GM21619 (cell line): ENCODE results near the gene KCNQ1.

Source experiments
- ATAC-seq: cut with Tn5 transposase; IDR thresholded peaks from one replicate; pipeline ENCODE4 v1.9.1; 2021; ENCODE audit not compliant: unreplicated experiment

Gene KCNQ1

GRCh38 chr11:2577031-2577990, 132.5 kb downstream of the KCNQ1 start:
- no peak for ATAC-seq

DNA sequence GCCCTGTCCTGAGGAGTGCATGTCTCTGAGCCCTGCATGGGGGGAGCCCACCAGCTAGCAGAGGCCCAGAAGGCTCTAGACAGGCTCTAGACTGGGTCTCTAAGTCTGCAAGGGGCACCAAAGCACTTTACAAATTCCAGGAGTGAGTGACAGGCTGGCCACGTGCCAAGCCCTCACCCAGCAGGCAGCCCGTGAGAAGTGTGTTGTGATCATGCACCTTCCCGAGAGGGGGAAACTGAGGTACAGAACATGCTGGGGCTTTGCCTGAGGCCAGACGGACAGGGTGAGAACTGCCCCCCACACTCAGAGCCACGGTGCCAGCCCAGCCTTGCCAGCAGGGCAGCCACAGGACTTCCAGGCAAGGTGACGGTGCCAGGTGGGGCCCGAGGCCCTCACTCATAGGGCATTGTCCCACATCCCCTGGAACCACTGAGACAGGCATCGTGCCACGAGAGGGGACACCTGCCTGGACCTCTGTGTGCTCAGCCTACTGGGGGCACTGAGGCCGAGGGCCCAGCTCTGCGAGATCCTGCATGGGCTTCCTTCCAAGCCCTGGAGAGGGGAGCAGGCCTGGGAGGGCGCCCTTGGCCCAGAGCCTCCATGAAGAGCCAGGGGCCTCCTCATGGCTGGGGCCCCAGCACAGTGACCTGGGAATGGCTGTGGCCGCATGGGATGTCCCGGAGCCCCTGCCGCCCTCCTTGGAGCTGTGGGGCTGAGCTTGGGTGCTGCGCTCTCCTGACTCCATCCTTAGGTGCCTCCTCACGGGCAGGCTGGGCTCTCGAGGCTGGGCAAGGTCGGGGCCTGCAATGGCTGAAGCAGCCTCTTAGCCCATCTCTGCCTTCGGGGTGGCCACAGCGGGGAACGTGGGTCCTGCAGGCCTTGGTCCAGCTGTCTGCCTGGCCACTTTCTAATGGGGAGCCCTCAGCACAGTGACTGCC, 133.5 kb downstream of the KCNQ1 start:
- no peak for ATAC-seq

DNA sequence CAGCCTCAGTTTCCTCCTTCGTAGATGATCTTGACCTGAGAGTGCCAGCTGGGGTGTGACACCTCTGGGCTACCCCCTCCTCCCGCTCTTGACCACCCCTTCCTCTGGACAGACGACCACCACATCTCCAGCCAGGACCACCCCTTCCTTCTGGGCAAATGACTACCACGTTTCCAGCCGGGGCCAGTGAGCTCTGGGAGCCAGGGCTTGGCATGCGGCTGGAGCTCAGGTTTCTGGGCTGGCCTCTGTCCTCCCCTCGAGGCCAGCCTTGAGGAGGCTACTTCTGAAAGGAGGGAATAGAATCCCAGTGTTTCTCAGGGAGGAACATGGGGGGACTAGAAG, 134.1 kb downstream of the KCNQ1 start:
- ATAC-seq: no peak

DNA sequence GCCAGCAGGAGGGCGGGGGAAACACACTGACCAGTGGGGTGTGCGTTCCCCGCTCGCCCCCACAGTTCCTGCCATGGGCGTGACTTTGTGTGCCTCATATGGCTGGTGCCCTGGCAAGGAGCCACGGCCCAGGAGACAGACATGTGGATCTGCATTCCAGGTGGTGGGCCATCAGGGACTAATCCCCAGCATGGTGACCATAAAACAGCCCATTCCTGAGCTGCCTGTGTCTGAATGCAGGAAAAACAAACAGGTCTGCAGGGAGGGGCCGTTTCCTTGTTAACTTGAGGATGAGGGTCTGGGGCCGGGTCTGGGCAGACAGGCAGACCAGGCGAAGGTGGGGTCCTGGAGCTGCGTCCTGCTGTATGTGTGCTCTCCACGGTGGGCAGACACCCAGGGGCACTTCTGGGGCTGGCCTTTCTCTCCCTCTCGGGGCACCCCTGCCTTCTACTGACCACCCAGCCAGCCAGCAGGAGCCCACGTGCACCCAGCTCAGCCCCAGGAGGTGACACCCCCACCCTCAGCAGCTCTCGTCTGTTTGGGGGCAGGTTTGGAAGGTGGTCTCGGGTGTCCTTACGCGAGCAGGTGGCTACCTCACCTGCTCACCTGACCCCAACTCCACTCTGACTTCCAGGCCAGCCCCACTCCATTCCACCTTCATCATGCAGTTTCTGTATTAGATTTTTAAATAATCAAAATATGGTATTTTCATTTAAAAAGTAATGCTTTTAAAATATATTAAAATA, 134.7 kb downstream of the KCNQ1 start:
- ATAC-seq: no peak

DNA sequence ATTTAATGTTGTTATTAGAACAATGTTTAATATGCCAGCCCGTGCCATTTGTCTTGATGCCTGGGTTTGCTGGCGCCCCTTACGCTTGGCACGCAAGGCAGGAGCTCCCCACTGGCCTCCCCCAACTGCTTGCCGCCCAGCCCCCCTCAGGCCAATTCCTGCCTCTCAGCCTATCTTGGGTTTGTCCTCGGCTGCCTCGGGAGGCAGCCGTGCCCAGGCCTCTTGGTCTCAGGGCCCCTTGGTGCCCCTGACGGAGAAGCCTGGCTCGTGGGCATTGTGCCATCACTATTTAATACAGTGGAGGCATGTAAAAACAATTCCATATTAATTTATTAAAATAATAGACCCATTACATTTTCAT, 135.2 kb downstream of the KCNQ1 start:
- no peak for ATAC-seq

DNA sequence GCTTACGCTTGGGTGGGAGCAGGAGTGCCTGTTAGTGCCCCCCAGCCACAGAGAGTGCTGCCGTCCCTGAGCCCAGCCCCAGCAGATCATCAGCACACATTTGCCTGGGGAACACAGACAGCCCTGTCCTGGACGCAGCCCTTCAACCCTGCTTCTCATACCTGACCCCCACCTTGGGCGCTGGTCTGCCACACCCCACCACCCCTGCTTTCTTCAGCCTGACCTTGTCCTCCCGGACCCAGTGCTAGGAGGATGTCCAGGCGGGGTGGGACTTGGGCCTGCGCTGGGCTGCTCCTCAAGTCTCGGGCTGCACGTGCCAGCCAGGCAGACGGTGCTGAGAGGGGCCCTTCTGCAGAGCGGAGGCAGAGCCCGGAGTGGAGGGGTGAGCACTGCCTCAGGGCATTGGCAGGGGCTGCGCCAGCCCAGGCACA, 135.8 kb downstream of the KCNQ1 start:
- no peak for ATAC-seq

DNA sequence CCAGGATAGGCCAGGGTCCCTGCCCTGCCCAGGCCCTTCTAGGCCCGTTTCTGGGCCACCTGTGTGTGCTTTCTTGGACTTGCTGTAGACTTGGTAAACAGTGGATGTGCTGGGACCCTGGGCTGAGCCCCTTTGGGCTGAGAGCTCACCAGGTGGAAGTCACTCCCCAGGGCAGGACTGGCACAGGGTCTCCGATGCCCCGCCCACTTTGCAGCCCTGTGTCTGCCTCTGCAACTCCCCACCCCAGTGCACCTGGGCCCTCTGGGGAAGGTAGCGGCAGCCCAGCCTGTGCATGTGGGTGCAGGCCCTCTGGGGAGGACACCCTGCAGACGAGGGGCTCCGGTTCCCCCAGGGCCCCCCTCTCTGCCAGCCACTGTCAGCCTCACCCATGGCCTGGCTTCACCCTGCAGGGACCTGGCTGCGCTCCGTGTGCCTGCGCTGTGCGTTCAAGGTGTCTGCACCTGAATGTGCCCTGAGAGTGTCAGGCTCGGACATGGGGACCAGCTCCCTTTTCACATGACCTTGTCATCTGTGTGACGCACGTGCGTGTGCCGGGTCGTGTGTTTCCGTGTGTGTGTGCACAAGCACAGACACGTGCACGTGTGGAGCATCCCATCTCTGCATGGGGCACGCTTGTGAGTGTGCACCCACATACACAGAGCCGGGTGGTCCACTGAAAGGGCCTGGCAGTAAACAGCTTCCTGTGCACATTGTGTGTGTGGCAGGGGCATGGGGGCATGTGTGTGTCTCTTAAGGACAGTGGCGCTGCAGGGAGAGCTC, 136.5 kb downstream of the KCNQ1 start:
- no peak for ATAC-seq

DNA sequence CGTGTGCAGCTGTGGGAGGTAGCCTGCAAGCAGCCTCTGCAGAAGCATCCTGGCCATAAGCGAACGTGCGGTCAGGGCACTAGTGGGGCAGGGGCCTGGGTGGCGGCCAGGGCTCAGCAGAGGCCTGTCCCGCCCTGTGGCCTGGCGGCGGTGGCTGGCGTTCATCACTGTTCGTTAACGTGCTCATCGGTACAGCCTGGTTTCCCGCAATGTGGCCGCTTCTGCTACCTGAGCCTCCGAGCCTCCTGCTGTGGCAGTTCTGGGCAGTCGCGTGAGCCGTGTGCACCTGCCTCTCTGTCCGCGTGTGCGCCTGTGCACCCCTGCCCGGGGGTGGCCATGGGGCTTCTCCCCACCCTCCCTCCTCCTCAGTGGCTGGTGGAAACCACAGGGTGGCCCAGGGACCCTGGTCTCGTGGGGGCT, 137.1 kb downstream of the KCNQ1 start:
- no peak for ATAC-seq

DNA sequence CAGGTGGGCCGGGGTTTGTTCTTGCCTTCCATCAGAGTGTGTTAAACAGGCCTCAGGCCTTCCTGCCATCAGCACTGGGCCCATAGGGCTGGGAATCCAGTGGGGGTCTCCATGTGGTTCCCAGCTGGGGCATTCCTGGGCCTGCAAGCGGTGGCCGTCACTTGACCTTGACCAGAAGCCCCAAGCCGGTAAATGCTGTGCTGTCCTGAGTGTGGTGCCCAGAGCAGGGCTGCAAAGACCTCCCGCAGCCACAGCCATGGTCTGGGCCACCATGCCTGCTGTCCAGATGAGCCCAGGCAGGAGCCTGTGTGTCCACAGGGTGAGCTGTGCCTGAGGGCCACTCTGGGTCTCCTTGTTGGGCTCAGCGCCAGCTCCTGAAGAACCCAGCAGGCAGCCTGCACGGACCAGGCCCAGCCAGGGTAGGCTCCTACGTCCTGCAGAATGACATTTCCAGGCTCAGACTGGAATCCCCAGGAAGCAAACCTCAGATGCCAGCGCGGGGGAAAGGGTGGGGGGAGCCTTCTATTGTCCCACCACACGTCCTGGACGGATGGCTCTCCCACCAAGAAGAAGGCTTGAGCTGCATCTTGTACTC, 137.6 kb downstream of the KCNQ1 start:
- no peak for ATAC-seq

DNA sequence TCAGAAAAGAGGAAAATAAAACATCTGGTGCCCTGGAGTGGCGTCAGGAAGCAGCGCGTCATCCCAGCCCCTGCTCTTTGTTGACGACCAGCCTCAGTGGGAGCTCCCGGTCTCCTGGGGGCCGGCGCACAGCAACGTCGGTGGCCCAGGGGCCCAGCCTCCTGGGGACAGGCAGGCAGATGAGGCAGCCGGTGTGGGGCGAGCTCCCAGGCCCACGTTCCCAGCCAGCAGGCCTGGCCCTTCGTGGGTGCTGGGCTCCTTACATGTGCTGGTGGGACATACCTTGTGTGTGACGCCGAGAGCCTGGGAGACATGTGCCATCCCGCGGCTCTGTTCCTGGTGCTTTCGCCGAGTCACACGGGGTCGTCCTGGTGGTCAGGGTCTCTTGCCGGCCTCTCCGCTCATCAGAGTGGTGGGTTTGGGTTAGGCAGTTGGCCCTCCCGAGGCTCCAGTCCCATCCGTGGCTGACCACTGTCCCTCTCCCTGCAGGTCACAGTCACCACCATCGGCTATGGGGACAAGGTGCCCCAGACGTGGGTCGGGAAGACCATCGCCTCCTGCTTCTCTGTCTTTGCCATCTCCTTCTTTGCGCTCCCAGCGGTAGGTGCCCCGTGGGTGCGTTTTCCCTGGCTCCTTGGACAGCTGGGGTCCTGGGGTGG, 138.3 kb downstream of the KCNQ1 start:
- ATAC-seq: no peak

DNA sequence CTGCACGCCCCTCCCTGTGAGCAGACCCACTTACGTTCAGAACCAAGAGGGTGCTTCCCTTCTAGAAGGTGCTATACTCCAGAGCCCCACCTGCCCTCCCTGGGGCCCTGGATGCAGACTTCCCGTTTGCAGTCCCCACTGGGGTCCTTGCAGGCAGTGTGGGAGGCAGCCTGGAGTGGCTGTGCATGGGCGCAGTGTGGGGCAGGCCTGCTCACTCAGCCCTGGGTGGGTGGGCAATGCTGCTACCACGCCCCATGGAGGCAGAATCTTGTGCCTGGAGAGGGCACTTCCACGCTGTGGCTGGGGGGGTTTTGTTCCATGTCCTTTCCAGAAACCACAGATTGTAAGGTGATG, 138.8 kb downstream of the KCNQ1 start:
- no peak for ATAC-seq

GRCh38 chr11:2584434-2584811, 139.6 kb downstream of the KCNQ1 start:
- ATAC-seq: no peak

- no peak for ATAC-seq
These were observed 140.2 kb downstream of the KCNQ1 start for GRCh38 chr11:2584812-2585565.

- ATAC-seq: no peak
These were observed 140.8 kb downstream of the KCNQ1 start for GRCh38 chr11:2585566-2586086.

GRCh38 chr11:2586087-2586792, 141.4 kb downstream of the KCNQ1 start:
- ATAC-seq: no peak

GRCh38 chr11:2586793-2587131, 142.0 kb downstream of the KCNQ1 start:
- no peak for ATAC-seq

DNA sequence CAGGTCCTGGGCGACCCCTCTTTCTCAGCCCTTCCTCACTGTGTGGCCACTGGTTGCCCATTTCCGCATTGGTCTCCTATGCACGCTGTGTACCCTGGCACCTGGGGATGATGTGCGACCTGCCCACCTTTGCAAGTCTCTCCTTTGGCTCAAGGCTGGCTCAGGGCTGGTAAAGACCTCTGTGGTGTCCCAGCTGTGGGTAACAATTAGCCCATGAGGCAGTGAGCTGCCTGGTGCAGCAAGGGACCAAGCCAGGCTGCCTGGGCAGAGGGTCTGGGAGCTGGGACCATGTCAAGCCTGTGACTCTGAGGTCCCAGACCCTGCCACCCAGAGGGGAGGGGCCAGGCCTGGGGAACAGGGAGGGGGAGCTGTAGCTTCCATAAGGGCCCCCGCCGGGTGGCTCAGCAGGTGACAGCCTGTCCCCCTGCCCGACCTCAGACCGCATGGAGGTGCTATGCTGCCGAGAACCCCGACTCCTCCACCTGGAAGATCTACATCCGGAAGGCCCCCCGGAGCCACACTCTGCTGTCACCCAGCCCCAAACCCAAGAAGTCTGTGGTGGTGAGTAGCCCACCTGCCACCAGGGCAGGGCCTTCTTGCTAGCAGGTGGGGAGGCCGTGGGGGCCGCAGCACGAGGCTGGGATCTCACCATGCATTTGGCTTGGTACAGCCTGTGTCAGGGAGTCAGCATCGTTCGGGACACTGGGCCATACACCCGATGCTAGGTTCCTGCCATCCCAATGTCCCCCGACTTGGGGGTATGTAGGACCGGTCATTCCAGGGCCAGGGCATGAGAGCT, 142.5 kb downstream of the KCNQ1 start:
- ATAC-seq: no peak
